Upper lobe of right lung (tissue), 1 donor: ENCODE results near the gene DAP. TPM values are rescaled to one million over a fixed set of nuclear protein-coding genes. Genes with fewer than 3 reads are reported as not detected.

ENCODE experiments used
- ATAC-seq: fragments of 200-7000 bp; cut with Tn5 transposase; one replicate; pipeline ENCODE4 v1.9.1; 2020; ENCODE audit warnings: mild to moderate bottlenecking, moderate library complexity
- DNase-seq: peaks from one replicate; pipeline ENCODE4 v3.0.0-alpha.2; 2020
- H3K27ac ChIP-seq: fragments of 200-600 bp; one replicate; pipeline ENCODE4 v1.8.0; 2022
- H3K27me3 ChIP-seq: fragments of 200-600 bp; one replicate; pipeline ENCODE4 v1.8.0; 2022; ENCODE audit warnings: mild to moderate bottlenecking
- H3K36me3 ChIP-seq: fragments of 200-600 bp; one replicate; pipeline ENCODE4 v1.8.0; 2022
- H3K4me1 ChIP-seq: fragments of 200-600 bp; one replicate; pipeline ENCODE4 v1.8.0; 2022
- H3K4me3 ChIP-seq: fragments of 200-600 bp; one replicate; pipeline ENCODE4 v1.8.0; 2022; ENCODE audit warnings: mild to moderate bottlenecking
- H3K9me3 ChIP-seq: fragments of 200-600 bp; one replicate; pipeline ENCODE4 v1.8.0; 2022
- CTCF ChIP-seq: fragments of 200-600 bp; IDR thresholded peaks from one replicate; pipeline ENCODE4 v1.8.0; 2022; ENCODE audit warnings: antibody characterized with exemption
- intact Hi-C: fragments of 100-400 bp; cut with DNase I; formaldehyde crosslinking; loops from one replicate; pipeline ENCODE4 v1.11.0; 2022
- total RNA-seq: library from RNA; stranded (reverse); fragmentation: NEBNext Ultra II Directional; extraction: Animal tissue kit (Norgen Biotek cat#: 25700); gene quantifications from one replicate; pipeline ENCODE4 v1.2.1, GENCODE V29; 2021
- donor health status: DM: no; HTN: yes; CAD: no; lungs with severe emphysema.

DAP gene
- total RNA-seq, 1 donor from 2014 or later: 105 TPM

- no peaks in the 10 kb centered on the region for H3K9me3 ChIP-seq
- no peak overlapping the region for H3K27ac ChIP-seq
- TF ChIP-seq CTCF: no peak
- H3K27me3 ChIP-seq: no peaks in the 10 kb centered on the region
- intact Hi-C loops: no loop called here
- no peak for ATAC-seq
- H3K4me1 ChIP-seq: peaks cover 10% of the 10 kb centered on the region
- DNase-seq: no peak
- peaks cover 4% of the 10 kb centered on the region for H3K36me3 ChIP-seq
- no peak overlapping the region for H3K4me3 ChIP-seq
These were observed 51.6 kb downstream of the DAP start for GRCh38 chr5:10709409-10709808.

DNA sequence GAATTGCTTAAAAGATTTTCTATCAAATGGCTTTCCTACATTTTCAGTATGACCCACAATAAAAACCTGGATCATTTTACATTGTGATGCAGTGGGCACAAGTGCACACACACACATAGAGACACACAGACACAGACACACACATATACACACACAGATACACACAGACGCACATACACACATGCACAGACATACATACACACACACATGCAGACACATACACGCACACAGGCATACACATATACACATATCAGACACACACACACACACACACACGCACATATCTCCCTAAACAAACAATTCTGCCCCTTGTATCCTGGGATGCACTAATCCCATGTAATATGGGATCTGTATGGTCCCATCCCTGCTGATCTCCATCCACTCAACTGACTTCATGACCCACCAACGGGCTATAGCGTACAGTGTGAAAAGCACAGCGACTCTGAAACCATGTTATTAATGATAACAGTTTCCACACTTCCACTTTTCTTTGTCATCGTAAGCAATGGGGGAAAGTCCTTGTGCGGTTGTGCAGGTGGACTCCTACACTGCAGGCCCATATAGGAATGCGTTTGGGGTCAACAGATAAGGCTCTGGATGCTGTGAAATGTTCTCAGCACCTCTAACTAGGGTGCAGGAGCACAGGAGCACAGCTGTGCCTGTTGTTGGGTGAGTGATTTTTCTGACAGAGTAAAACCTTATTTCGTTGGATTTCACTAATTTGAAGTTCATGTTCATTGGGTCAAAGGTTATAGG, 52.7 kb downstream of the DAP start:
- no peak for ATAC-seq
- TF ChIP-seq CTCF: no peak
- intact Hi-C loops: no loop called here

DNA sequence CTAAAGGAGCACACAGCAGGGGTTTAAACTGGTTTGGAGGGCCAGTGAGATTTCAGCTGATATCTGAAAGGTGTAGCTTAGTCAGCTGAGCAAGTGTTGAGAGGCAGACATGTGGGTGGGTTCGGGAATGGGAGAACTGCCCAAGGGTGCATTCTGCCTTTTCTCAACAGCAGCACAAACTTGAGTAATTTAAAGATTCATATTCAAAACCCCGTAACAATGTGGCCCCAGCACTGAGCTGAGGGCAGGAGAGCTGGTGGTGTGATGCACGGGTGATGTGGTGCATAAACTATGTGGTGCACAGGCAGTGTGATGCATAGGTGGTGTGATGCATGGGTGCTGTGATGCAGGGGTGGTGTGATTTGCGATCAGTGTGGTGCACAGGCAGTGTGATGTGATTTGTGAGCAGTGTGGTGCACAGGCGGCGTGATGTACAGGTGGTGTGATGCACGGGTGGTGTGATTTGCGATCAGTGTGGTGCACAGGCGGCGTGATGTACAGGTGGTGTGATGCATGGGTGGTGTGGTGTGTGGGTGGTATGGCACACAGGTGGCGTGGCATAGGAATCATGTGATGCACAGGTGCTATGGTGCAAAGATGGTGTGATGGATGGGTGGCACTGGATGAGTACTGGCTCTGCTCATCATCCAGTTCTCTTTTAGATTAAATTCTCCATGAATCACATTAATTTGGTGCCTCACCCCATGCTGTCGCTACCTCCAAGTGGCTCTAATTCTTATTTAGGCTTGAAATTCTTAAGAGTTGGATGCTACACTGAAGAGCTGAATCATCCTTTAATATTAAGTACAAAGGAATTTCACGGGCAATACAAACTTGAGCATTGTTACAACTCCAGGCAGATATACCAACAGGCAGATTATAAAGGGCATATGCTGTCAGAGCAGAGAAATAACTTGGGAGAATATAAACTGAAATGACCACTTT, 53.6 kb downstream of the DAP start:
- intact Hi-C loops: no loop called here
- no peak for TF ChIP-seq CTCF
- Histone ChIP-seq H3K4me3 (no peak overlapping the region), H3K27me3 (no peaks in the 10 kb centered on the region), H3K36me3 (peaks cover 4% of the 10 kb centered on the region), H3K4me1 (peaks cover 25% of the 10 kb centered on the region), H3K9me3 (no peaks in the 10 kb centered on the region), H3K27ac (no peak overlapping the region)
- ATAC-seq: no peak
- no peak for DNase-seq

More for the DNA sequence above, 52.7 kb downstream of the DAP start:
- Histone ChIP-seq H3K36me3 (peaks cover 4% of the 10 kb centered on the region), H3K4me1 (peaks cover 17% of the 10 kb centered on the region), H3K27me3 (no peaks in the 10 kb centered on the region), H3K9me3 (no peaks in the 10 kb centered on the region), H3K27ac (no peak overlapping the region), H3K4me3 (no peak overlapping the region)
- no peak for DNase-seq

- no peak for TF ChIP-seq CTCF
- Histone ChIP-seq H3K36me3 (peaks cover 4% of the 10 kb centered on the region), H3K27ac (no peak overlapping the region), H3K4me3 (no peak overlapping the region), H3K9me3 (no peaks in the 10 kb centered on the region), H3K4me1 (peaks cover 32% of the 10 kb centered on the region), H3K27me3 (no peaks in the 10 kb centered on the region)
- ATAC-seq (no peak), DNase-seq (no peak)
- intact Hi-C loops: no loop called here
These were observed 54.7 kb downstream of the DAP start for GRCh38 chr5:10706326-10706725.

DNA sequence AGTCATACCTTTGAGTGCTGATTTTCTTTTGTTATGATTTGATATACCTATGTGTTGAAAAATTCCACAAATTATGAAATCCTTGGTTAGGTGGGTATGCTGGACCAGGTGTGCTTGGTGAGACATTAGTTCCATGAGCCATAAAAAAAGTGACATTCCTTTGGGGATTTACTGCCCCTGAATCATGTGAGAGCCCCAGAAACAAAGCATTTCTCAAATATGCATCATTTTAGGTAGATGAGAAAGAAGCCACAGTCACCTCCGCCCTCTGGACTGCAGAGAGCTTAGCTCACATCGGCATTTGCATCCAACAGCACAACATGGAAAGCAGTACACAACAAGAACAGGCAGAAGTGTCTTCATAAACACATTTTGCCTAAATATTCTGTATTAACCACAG, 55.3 kb downstream of the DAP start:
- no peak overlapping the region for H3K4me3 ChIP-seq
- no peaks in the 10 kb centered on the region for H3K9me3 ChIP-seq
- H3K36me3 ChIP-seq: peaks cover 4% of the 10 kb centered on the region
- H3K27ac ChIP-seq: no peak overlapping the region
- DNase-seq (no peak), ATAC-seq (no peak)
- H3K4me1 ChIP-seq: peaks cover 32% of the 10 kb centered on the region
- H3K27me3 ChIP-seq: no peaks in the 10 kb centered on the region
- intact Hi-C loops: no loop called here
- no peak for TF ChIP-seq CTCF
